ENCODE data around the gene ABHD16B.

DNA sequence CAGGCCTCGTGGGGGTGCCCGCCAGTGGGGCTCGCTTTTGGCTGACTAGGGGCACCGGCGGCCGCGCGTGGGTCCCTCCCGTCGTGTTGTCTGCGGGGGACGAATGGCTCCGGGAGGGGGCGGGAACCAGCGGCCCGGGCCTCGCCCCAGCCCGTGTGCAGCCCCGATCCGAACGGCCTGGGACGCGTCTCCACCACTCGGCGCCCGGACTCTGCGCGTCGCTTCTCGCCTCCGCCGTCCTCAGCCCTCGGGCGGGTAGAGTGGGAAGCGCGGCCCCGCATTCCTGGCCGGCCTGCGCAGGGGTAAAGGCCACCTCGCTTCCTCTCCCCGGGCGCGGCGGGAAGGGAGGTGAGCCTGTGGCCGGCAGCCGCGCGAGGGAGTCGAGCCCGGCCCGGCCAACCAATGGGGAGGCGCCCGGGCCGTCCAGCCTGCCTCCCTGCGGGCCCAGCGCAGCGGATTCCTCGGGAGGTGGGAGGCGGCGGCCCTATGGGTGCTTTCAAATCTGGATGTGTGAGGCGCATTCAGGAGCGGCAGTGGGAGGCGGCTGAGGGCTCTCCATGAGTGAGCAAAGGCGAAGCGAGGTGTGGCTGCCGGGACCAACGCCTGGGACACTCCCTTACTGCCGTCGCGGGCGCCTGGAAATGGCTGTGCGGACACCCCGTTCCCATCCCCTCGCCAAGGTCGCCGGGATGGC is 29.2 kb upstream of the ABHD16B start:
- TF ChIP-seq, protein P1, sequence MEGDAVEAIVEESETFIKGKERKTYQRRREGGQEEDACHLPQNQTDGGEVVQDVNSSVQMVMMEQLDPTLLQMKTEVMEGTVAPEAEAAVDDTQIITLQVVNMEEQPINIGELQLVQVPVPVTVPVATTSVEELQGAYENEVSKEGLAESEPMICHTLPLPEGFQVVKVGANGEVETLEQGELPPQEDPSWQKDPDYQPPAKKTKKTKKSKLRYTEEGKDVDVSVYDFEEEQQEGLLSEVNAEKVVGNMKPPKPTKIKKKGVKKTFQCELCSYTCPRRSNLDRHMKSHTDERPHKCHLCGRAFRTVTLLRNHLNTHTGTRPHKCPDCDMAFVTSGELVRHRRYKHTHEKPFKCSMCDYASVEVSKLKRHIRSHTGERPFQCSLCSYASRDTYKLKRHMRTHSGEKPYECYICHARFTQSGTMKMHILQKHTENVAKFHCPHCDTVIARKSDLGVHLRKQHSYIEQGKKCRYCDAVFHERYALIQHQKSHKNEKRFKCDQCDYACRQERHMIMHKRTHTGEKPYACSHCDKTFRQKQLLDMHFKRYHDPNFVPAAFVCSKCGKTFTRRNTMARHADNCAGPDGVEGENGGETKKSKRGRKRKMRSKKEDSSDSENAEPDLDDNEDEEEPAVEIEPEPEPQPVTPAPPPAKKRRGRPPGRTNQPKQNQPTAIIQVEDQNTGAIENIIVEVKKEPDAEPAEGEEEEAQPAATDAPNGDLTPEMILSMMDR (conservative IDR thresholded peaks at IDR 0.05; ENCODE audit: low read depth in 2 of 2), result no peak
- no peak for TF ChIP-seq EZH2 (IDR thresholded peaks at IDR 0.05; ENCODE audit: low read depth, unreplicated experiment)
- no peak for TF ChIP-seq EZH2phosphoT487 (IDR thresholded peaks at IDR 0.05; ENCODE audit: unreplicated experiment)
- no peak for TF ChIP-seq NANOG (IDR thresholded peaks at IDR 0.05; ENCODE audit: borderline replicate concordance)
